IMR-90 (cell line): ENCODE data around the gene FOXP1. TPM values are rescaled to one million over a fixed set of nuclear protein-coding genes. Genes with fewer than 3 reads are reported as not detected.

Experiments used
- ATAC-seq: fragments of 200-7000 bp; cut with Tn5 transposase; 2 replicates; pipeline ENCODE4 v1.9.1; 2020; ENCODE audit warnings: low read depth, mild to moderate bottlenecking, moderate library complexity
- BruUV-seq: library from RNA; stranded (reverse); fragments of 400-500 nt; replicated peaks from 2 replicates; lab custom pipeline; 2021; lab: Mats Ljungman, UMichigan
- CTCF ChIA-PET: fragments of 300-600 bp; formaldehyde crosslinking; extraction: SDS; loops from one replicate; lab custom pipeline; 2021; ENCODE audit warnings: antibody characterized with exemption; lab: Yijun Ruan, JAX
- POLR2A ChIA-PET: fragments of 300-600 bp; sonication (Branson Sonifier 250); formaldehyde crosslinking; loops from one replicate; lab custom pipeline; 2022; ENCODE audit warnings: antibody characterized with exemption; ENCODE audit not compliant: unreplicated experiment; lab: Charles Lee
- DNase-seq: peaks from one replicate; pipeline ENCODE4 v3.0.0; 2013
- H2AFZ ChIP-seq: replicated peaks from 2 replicates; pipeline ENCODE3; 2013; ENCODE audit warnings: low read length, mild to moderate bottlenecking; ENCODE audit not compliant: poor library complexity
- H2AK5ac ChIP-seq: 2 replicates; pipeline ENCODE4 v1.6.1; 2013; ENCODE audit warnings: low read depth, low read length, inconsistent platforms
- H2AK9ac ChIP-seq: replicated peaks from 2 replicates; pipeline ENCODE3; 2013; ENCODE audit warnings: mild to moderate bottlenecking, low read depth, low read length, moderate library complexity; ENCODE audit not compliant: poor library complexity
- H2BK120ac ChIP-seq: 2 replicates; pipeline ENCODE4 v1.6.1; 2013; ENCODE audit warnings: low read depth, low read length, inconsistent platforms
- H2BK15ac ChIP-seq: 3 replicates; pipeline ENCODE4 v1.6.1; 2013; ENCODE audit warnings: low read depth, low read length, inconsistent platforms
- H2BK20ac ChIP-seq: 2 replicates; pipeline ENCODE4 v1.6.1; 2013; ENCODE audit warnings: low read depth, mild to moderate bottlenecking, inconsistent platforms, low read length, moderate library complexity
- H2BK5ac ChIP-seq: 2 replicates; pipeline ENCODE4 v1.6.1; 2013; ENCODE audit warnings: mild to moderate bottlenecking, low read depth, low read length, inconsistent platforms; ENCODE audit not compliant: poor library complexity, severe bottlenecking
- H3K14ac ChIP-seq: replicated peaks from 2 replicates; pipeline ENCODE4 v1.6.1; 2013; ENCODE audit warnings: low read depth, low read length, inconsistent platforms
- H3K18ac ChIP-seq: 2 replicates; pipeline ENCODE4 v1.6.1; 2013; ENCODE audit warnings: low read depth, low read length, control low read depth
- H3K23ac ChIP-seq: 2 replicates; pipeline ENCODE4 v1.6.1; 2013; ENCODE audit warnings: low read depth, low read length, inconsistent platforms
- H3K27ac ChIP-seq: 2 replicates; pipeline ENCODE4 v1.5.1; 2013; ENCODE audit warnings: mild to moderate bottlenecking, control low read depth, low read length; ENCODE audit not compliant: insufficient read depth
- H3K27me3 ChIP-seq: 2 replicates; pipeline ENCODE4 v1.6.1; 2013; ENCODE audit warnings: low read length; ENCODE audit not compliant: control insufficient read depth, insufficient read depth
- H3K36me3 ChIP-seq: 2 replicates; pipeline ENCODE4 v1.6.1; 2013; ENCODE audit warnings: low read length, mixed read lengths; ENCODE audit not compliant: control insufficient read depth, insufficient read depth
- H3K4ac ChIP-seq: 2 replicates; pipeline ENCODE4 v1.6.1; 2013; ENCODE audit warnings: low read depth, low read length, inconsistent platforms
- H3K4me1 ChIP-seq: 2 replicates; pipeline ENCODE4 v1.6.1; 2013; ENCODE audit warnings: low read length, mixed read lengths; ENCODE audit not compliant: control insufficient read depth, insufficient read depth
- H3K4me2 ChIP-seq: 2 replicates; pipeline ENCODE4 v1.6.1; 2013; ENCODE audit warnings: low read depth, mild to moderate bottlenecking, control low read depth, low read length, moderate library complexity
- H3K4me3 ChIP-seq: 2 replicates; pipeline ENCODE4 v1.5.1; 2013; ENCODE audit warnings: low read depth, mild to moderate bottlenecking, control low read depth, low read length, moderate library complexity; ENCODE audit not compliant: insufficient read depth
- H3K56ac ChIP-seq: 2 replicates; pipeline ENCODE4 v1.6.1; 2013; ENCODE audit warnings: low read length, inconsistent platforms; ENCODE audit not compliant: insufficient read depth; ENCODE audit errors: extremely low read depth
- H3K79me1 ChIP-seq, 2 experiments: 2 replicates each; pipeline ENCODE4 v1.6.1; 2013; ENCODE audit warnings: low read length in 2 of 2, inconsistent platforms in 1 of 2, low read depth in 1 of 2
- H3K9ac ChIP-seq: 2 replicates; pipeline ENCODE4 v1.6.1; 2013; ENCODE audit warnings: low read depth, low read length, control low read depth
- H3K9me1 ChIP-seq: 2 replicates; pipeline ENCODE4 v1.6.1; 2013; ENCODE audit warnings: low read length, inconsistent platforms; ENCODE audit not compliant: insufficient read depth
- H3K9me3 ChIP-seq: 2 replicates; pipeline ENCODE4 v1.6.1; 2013; ENCODE audit warnings: low read length; ENCODE audit not compliant: control insufficient read depth, insufficient read depth
- H4K20me1 ChIP-seq: 2 replicates; pipeline ENCODE4 v1.6.1; 2013; ENCODE audit warnings: low read length, inconsistent platforms; ENCODE audit not compliant: insufficient read depth
- H4K5ac ChIP-seq: 2 replicates; pipeline ENCODE4 v1.6.1; 2013; ENCODE audit warnings: mild to moderate bottlenecking, low read depth, low read length, control low read depth
- H4K8ac ChIP-seq, 2 experiments: 2 replicates each; pipeline ENCODE4 v1.6.1; 2013; ENCODE audit warnings: low read depth in 2 of 2, low read length in 2 of 2, control low read depth in 1 of 2, inconsistent platforms in 1 of 2
- H4K91ac ChIP-seq: 2 replicates; pipeline ENCODE4 v1.6.1; 2013; ENCODE audit warnings: low read depth, low read length, inconsistent platforms; ENCODE audit not compliant: insufficient read depth
- BHLHE40 ChIP-seq: fragments of 150-350 bp; IDR thresholded peaks from 2 replicates; pipeline ENCODE4 v1.6.1; 2016; ENCODE audit warnings: mild to moderate bottlenecking, low read depth, low read length
- WGBS, 2 experiments: methylation state at CpG; one replicate each; pipeline versions ENCODE4 v1.1.5 to v1.1.7; 2013; ENCODE audit warnings: missing lambda C conversion rate in 2 of 2; ENCODE audit not compliant: insufficient read length in 1 of 2; ENCODE audit errors: extremely low coverage in 2 of 2; 5-methylcytosine and 5-hydroxymethylcytosine counted together
- dilution Hi-C: fragments of 300-500 bp; cut with HindIII; formaldehyde crosslinking; loops from one replicate; pipeline ENCODE4 v1.14.3; 2018; ENCODE audit warnings: low sequenced_read_pairs; ENCODE audit not compliant: unreplicated experiment
- in situ Hi-C: fragments of 300-500 bp; cut with MboI; formaldehyde crosslinking; loops from 3 replicates; pipeline ENCODE4 v1.14.3; 2019; ENCODE audit warnings: low sequenced_read_pairs, inconsistent platforms, mixed read lengths
- intact Hi-C: fragments of 100-400 bp; cut with micrococcal nuclease; formaldehyde crosslinking; loops from 2 replicates; pipeline ENCODE4 v1.10.0; 2022
- polyA plus RNA-seq, 3 experiments: library from polyadenylated mRNA; depleted of rRNA; stranded (reverse); fragments of >200 nt; gene quantifications; 2 replicates each; pipeline ENCODE4 v1.2.3, GENCODE V29; 2012; ENCODE audit warnings: low replicate concordance in 1 of 3
- total RNA-seq: library from RNA; depleted of rRNA; stranded (reverse); fragments of >200 nt; gene quantifications from 2 replicates; pipeline ENCODE4 v1.2.3, GENCODE V29; 2012

The FOXP1 gene
- total and polyA plus RNA-seq, 2 of the 4 experiments (the other 2 are of a cell fraction) = 37.0 to 132 TPM

DNA sequence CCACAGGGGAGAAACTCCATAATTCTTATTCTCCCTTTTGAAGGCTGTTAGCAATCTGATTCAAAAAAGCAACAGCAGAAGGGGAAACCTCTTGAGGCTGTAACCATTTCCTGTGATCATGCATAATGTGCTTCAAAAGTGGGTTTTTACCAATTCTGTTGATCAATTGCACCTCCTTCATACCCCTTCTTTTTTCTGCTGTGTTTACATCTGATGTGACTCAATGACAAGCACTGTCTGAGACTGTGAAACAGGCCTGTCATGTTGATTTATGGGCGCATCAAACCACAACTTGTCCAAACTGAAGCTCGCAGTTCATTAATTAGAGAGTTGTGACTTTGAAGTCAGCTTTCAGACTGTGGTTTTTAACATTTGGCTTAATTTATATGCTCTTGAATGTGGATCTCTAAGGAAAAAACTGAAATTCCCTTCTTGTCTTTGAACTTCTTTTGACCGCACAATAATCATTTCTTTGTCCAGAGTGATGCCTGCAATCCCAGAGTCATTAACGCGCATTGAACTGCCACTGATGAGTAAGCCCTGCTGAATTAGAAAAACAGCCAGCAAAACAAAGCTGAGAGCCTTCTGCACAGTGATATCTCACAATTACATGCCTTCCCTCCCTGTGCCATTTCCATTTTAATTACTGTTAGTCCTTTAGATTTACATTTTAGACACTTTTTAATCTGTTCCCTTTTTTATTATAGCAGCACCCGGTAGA is 532.8 kb downstream of the FOXP1 start:
- Histone ChIP-seq H3K9me3 (no peaks in the 10 kb centered on the region), H2BK15ac (no peak overlapping the region), H3K9ac (peak overlapping the region; percentile 10; the same call in 1 of the 2 replicates), H4K8ac (peak overlapping the region in 1 of 2 experiments; percentile 31; a peak in 2 of 4 replicates), H3K4me1 (peaks cover 36% of the 10 kb centered on the region), H3K18ac (peak overlapping the region; percentile 82; the same call in 1 of the 2 replicates), H3K27me3 (no peaks in the 10 kb centered on the region), H3K79me1 (peaks cover 45 to 84% of the 10 kb centered on the region in 2 experiments), H2AFZ (no peak overlapping the region), H2BK120ac (0 out of 2 replicates have a peak overlapping the region, but pooled peaks have one; percentile 11), H2AK5ac (0 out of 2 replicates have a peak overlapping the region, but pooled peaks have one; percentile 3), H4K20me1 (peaks cover 57% of the 10 kb centered on the region), H3K4me3 (no peak overlapping the region), H3K56ac (0 out of 2 replicates have a peak overlapping the region, but pooled peaks have one; percentile 3), H3K4me2 (peak overlapping the region; percentile 39; the same call in 1 of the 2 replicates), H3K36me3 (peaks cover 44% of the 10 kb centered on the region), H3K9me1 (peaks cover 37% of the 10 kb centered on the region), H3K14ac (peak overlapping the region; percentile 11; the same call in 1 of the 2 replicates), H3K27ac (peak overlapping the region; percentile 51; the same call in 1 of the 2 replicates), H2BK5ac (peak overlapping the region; percentile 67), H4K5ac (peak overlapping the region; percentile 21; the same call in 1 of the 2 replicates), H4K91ac (peak overlapping the region; percentile 7; the same call in 1 of the 2 replicates), H3K23ac (no peak overlapping the region), H2AK9ac (no peak overlapping the region), H3K4ac (peak overlapping the region; percentile 12; the same call in 1 of the 2 replicates), H2BK20ac (no peak overlapping the region)
- dilution Hi-C loops (no loop called here), intact Hi-C loops (loop anchor here (10.0 kb wide), 1 partner anchor 604 kb away; no protein-coding TSS in a partner anchor), in situ Hi-C loops (no loop called here)
- ChIA-PET POLR2A (no interaction called here), CTCF (no interaction called here)
- peak; percentile 62 for DNase-seq
- no TSS peak for BruUV-seq
- peak; percentile 36 for ATAC-seq
- no peak for TF ChIP-seq BHLHE40
- no CpG with 5 or more reads among the region's 6 CpGs for WGBS, 2 experiments
